ENCODE data around the gene NEU2.

The NEU2 gene

DNA sequence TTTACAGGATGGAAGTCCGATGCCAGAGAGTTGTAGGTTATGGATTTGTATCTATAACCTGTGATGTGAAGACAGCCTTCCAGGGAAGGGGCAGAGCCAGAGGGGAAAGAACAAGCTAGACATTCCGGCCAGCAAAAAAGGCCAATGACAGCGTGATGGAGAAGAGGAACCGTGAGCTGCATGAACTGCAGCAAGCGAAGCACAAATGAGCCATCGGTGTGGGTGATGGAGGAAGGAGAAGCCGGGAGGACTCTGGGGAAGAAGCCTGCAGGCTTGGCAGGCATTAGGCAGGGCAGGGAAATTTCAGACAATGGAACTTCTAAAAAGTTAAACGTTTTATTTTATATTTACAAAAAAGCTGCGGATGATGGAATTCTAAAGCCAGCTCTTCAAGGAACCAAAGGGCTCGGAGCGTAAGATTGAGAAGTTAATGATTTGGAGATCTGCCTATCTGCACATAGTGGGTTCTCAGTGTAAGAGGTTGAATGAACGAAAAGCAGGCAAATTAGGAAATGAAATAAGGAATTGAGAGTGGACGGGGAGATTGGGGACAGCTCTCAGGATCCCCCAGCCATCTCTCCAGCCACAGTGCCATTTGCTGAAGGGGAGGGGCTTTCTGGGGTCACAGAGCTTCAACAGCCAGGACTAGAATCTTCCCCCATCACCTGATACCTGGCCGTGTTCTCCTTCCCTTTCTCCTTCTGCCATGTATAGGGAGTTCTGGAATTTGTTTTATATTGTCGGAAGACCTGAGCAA lies 47.8 kb upstream of the NEU2 start:
- Histone ChIP-seq H3K36me3 (replicated peaks; ENCODE audit: insufficient read depth, low read length) (no peaks in the 10 kb centered on the region), H3K4me3 (ENCODE audit: low read length) (no peak overlapping the region), H4K20me1 (ENCODE audit: insufficient read depth, low read length) (no peaks in the 10 kb centered on the region), H3K27ac (ENCODE audit: low read length) (no peak overlapping the region), H3K4me1 (ENCODE audit: low read length) (no peaks in the 10 kb centered on the region), H3F3A (ENCODE audit: insufficient read depth, low read length) (no peaks in the 10 kb centered on the region), H3K9me2 (replicated peaks; ENCODE audit: insufficient read depth, low read length) (no peaks in the 10 kb centered on the region), H3K9me3 (replicated peaks; ENCODE audit: insufficient read depth, low read length) (no peaks in the 10 kb centered on the region), H3K9ac (ENCODE audit: low read length) (no peak overlapping the region), H3K4me2 (ENCODE audit: low read depth, low read length) (no peak overlapping the region), H3K79me2 (ENCODE audit: low read length) (no peaks in the 10 kb centered on the region), H3K27me3 (replicated peaks; ENCODE audit: insufficient read depth, low read length) (no peaks in the 10 kb centered on the region), H2AFZ (ENCODE audit: low read length) (no peak overlapping the region)
- no peak for DNase-seq
- TF ChIP-seq, protein P1, sequence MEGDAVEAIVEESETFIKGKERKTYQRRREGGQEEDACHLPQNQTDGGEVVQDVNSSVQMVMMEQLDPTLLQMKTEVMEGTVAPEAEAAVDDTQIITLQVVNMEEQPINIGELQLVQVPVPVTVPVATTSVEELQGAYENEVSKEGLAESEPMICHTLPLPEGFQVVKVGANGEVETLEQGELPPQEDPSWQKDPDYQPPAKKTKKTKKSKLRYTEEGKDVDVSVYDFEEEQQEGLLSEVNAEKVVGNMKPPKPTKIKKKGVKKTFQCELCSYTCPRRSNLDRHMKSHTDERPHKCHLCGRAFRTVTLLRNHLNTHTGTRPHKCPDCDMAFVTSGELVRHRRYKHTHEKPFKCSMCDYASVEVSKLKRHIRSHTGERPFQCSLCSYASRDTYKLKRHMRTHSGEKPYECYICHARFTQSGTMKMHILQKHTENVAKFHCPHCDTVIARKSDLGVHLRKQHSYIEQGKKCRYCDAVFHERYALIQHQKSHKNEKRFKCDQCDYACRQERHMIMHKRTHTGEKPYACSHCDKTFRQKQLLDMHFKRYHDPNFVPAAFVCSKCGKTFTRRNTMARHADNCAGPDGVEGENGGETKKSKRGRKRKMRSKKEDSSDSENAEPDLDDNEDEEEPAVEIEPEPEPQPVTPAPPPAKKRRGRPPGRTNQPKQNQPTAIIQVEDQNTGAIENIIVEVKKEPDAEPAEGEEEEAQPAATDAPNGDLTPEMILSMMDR (IDR thresholded peaks at IDR 0.05; ENCODE audit: low read length), result no peak
- TF ChIP-seq EZH2phosphoT487 (IDR thresholded peaks at IDR 0.05; ENCODE audit: low read length), result no peak
- no peak for TF ChIP-seq EZH2 (optimal IDR thresholded peaks at IDR 0.05; ENCODE audit: low read depth, low read length)

- Histone ChIP-seq H3K4me3 (ENCODE audit: low read length) (no peak overlapping the region), H3K27me3 (replicated peaks; ENCODE audit: insufficient read depth, low read length) (no peaks in the 10 kb centered on the region), H3K79me2 (ENCODE audit: low read length) (no peaks in the 10 kb centered on the region), H2AFZ (ENCODE audit: low read length) (no peak overlapping the region), H3K4me2 (ENCODE audit: low read depth, low read length) (no peak overlapping the region), H3K9ac (ENCODE audit: low read length) (no peak overlapping the region), H3K9me2 (replicated peaks; ENCODE audit: insufficient read depth, low read length) (no peaks in the 10 kb centered on the region), H3K27ac (ENCODE audit: low read length) (no peak overlapping the region), H3F3A (ENCODE audit: insufficient read depth, low read length) (no peaks in the 10 kb centered on the region), H3K9me3 (replicated peaks; ENCODE audit: insufficient read depth, low read length) (no peaks in the 10 kb centered on the region), H3K4me1 (ENCODE audit: low read length) (no peaks in the 10 kb centered on the region), H4K20me1 (ENCODE audit: insufficient read depth, low read length) (no peaks in the 10 kb centered on the region), H3K36me3 (replicated peaks; ENCODE audit: insufficient read depth, low read length) (no peaks in the 10 kb centered on the region)
- DNase-seq, result no peak
- TF ChIP-seq, protein P1 (IDR thresholded peaks at IDR 0.05; ENCODE audit: low read length), result no peak
- no peak for TF ChIP-seq EZH2phosphoT487 (IDR thresholded peaks at IDR 0.05; ENCODE audit: low read length)
- TF ChIP-seq EZH2 (optimal IDR thresholded peaks at IDR 0.05; ENCODE audit: low read depth, low read length), result no peak
Measured at GRCh38 chr2:232986155-232986554, 46.3 kb upstream of the NEU2 start.

GRCh38 chr2:232993231-232993821 lies 39.1 kb upstream of the NEU2 start:
- Histone ChIP-seq H2AFZ (ENCODE audit: low read length) (no peak overlapping the region), H3K4me2 (ENCODE audit: low read depth, low read length) (no peak overlapping the region), H3K9me3 (replicated peaks; ENCODE audit: insufficient read depth, low read length) (no peaks in the 10 kb centered on the region), H3K4me1 (ENCODE audit: low read length) (no peaks in the 10 kb centered on the region), H3K9ac (ENCODE audit: low read length) (no peak overlapping the region), H3K79me2 (ENCODE audit: low read length) (no peaks in the 10 kb centered on the region), H3F3A (ENCODE audit: insufficient read depth, low read length) (no peaks in the 10 kb centered on the region), H3K9me2 (replicated peaks; ENCODE audit: insufficient read depth, low read length) (no peaks in the 10 kb centered on the region), H3K27me3 (replicated peaks; ENCODE audit: insufficient read depth, low read length) (no peaks in the 10 kb centered on the region), H3K27ac (ENCODE audit: low read length) (no peak overlapping the region), H3K36me3 (replicated peaks; ENCODE audit: insufficient read depth, low read length) (no peaks in the 10 kb centered on the region), H4K20me1 (ENCODE audit: insufficient read depth, low read length) (no peaks in the 10 kb centered on the region), H3K4me3 (ENCODE audit: low read length) (no peak overlapping the region)
- no peak for DNase-seq
- TF ChIP-seq, protein P1 (IDR thresholded peaks at IDR 0.05; ENCODE audit: low read length), result no peak
- TF ChIP-seq EZH2phosphoT487 (IDR thresholded peaks at IDR 0.05; ENCODE audit: low read length) (no peak), EZH2 (optimal IDR thresholded peaks at IDR 0.05; ENCODE audit: low read depth, low read length) (no peak)
